ENCODE results near the gene PIM3. TPM values are rescaled to one million over a fixed set of nuclear protein-coding genes. Genes with fewer than 3 reads are reported as not detected.

The PIM3 gene
- polyA plus RNA-seq, 1 of the 3 experiments (the other 2 are of a cell fraction), result 15.3 TPM

DNA sequence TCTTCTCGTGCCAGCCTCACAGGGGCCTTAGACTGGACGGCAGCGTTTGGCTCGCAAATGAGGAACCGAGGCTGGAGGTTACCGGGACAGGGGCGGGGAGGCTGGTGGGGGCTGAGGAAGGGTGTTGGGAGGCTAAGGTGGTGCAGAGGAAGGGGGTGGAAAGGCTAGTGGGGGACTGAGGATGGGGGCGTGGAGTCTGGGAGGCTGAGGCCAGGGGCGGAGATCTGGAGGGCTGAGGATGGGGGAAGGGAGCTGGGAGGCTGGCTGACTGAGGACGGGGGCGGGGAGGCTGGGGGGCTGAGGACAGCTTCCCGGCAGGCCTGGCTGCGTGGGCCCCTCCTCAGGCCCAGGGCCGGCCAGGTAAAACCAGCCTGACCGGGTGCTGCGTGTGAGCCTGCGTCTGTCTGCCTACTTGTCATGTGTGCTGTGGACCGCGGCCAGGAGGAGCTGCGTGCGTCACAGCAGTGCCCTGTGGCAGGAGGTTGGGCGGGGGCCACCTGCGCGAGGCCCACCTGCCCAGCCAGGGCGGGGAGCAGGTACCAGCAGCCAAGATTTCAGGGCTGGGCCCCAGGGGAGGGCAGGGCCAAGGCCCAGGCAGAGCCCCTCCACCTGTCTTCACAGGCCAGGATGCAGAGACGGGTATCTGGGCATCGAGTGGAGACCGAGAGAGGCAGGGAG is 9.4 kb upstream of the PIM3 start:
- ChIA-PET POLR2A (no interaction called here), CTCF (interaction anchor here (0.9 to 2.1 kb wide), 2 partner anchors 38 to 79 kb away, joined by 3 to 9 read pairs; no protein-coding TSS in a partner anchor)
- H3K27ac ChIP-seq (ENCODE audit: low read depth in 2 of 2, low read length in 1 of 2), result no peak overlapping the region

DNA sequence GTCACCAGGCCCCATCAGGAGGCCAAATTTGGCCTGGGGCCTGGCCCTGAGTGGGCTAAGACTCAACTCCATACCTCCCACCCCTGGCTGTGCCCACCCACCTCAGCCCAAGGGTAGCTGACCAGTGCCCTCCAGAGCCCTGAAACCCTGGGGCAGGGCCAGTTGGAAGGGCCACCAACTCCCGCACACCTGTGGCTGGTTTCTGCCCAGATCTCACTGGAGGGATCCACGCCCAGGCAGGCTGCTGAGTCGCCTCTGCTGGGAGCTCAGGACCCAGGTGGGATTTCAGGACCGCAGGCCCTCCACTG is 8.9 kb upstream of the PIM3 start:
- Histone ChIP-seq H3K9ac (peak overlapping the region; percentile 61; the same call in 1 of the 2 replicates), H3K4me1 (ENCODE audit: control insufficient read depth in 1 of 2, insufficient read depth in 2 of 2, low read depth in 1 of 2, low read length in 1 of 2) (peaks cover 13 to 44% of the 10 kb centered on the region in 2 experiments; a peak in 3 of 4 replicates), H3K27ac (ENCODE audit: low read depth in 2 of 2, low read length in 1 of 2) (no peak overlapping the region; a peak in 1 of 4 replicates), H2AFZ (ENCODE audit: low read depth) (no peak overlapping the region), H3K36me3 (replicated peaks in 1 of 2; ENCODE audit: control insufficient read depth in 1 of 2, insufficient read depth in 2 of 2, low read length in 1 of 2) (no peaks in the 10 kb centered on the region), H3K79me2 (ENCODE audit: insufficient read depth) (no peaks in the 10 kb centered on the region), H3K9me2 (no peaks in the 10 kb centered on the region), H4K20me1 (ENCODE audit: insufficient read depth) (no peaks in the 10 kb centered on the region), H3K9me3 (no peaks in the 10 kb centered on the region), H3K27me3 (ENCODE audit: insufficient read depth) (no peaks in the 10 kb centered on the region), H3K4me2 (no peak overlapping the region), H3F3A (replicated peaks; ENCODE audit: insufficient read depth) (no peaks in the 10 kb centered on the region), H3K4me3 (ENCODE audit: low read depth in 2 of 2, low read length in 1 of 2) (no peak overlapping the region)
- POLR2A ChIA-PET, result no interaction called here
- no CpG with 5 or more reads among the region's 4 CpGs for WGBS (ENCODE audit: low lambda C conversion rate)
- DNase-seq, result no peak
- CTCF ChIA-PET, result interaction anchor here (0.9 to 2.1 kb wide), 3 partner anchors 30 to 78 kb away, joined by 3 to 9 read pairs (median 3); no protein-coding TSS in a partner anchor
- TF ChIP-seq GATA2 (CRISPR knock-in tag; IDR thresholded peaks at IDR 0.05), result no peak
- no peak for TF ChIP-seq MEF2A (IDR thresholded peaks at IDR 0.05; ENCODE audit: borderline replicate concordance, low read depth)
- no peak for TF ChIP-seq TAF1 (IDR thresholded peaks at IDR 0.05; ENCODE audit: borderline replicate concordance, low read depth, low read length)
- TF ChIP-seq ELF1 (IDR thresholded peaks at IDR 0.05), result no peak
- no peak for TF ChIP-seq RXRA (IDR thresholded peaks at IDR 0.05; ENCODE audit: borderline replicate concordance, low read depth)
- TF ChIP-seq GABPA (IDR thresholded peaks at IDR 0.05; ENCODE audit: low read depth), result no peak
- TF ChIP-seq RFX5 (IDR thresholded peaks at IDR 0.05; ENCODE audit: low read length), result no peak
- TF ChIP-seq, protein P1, sequence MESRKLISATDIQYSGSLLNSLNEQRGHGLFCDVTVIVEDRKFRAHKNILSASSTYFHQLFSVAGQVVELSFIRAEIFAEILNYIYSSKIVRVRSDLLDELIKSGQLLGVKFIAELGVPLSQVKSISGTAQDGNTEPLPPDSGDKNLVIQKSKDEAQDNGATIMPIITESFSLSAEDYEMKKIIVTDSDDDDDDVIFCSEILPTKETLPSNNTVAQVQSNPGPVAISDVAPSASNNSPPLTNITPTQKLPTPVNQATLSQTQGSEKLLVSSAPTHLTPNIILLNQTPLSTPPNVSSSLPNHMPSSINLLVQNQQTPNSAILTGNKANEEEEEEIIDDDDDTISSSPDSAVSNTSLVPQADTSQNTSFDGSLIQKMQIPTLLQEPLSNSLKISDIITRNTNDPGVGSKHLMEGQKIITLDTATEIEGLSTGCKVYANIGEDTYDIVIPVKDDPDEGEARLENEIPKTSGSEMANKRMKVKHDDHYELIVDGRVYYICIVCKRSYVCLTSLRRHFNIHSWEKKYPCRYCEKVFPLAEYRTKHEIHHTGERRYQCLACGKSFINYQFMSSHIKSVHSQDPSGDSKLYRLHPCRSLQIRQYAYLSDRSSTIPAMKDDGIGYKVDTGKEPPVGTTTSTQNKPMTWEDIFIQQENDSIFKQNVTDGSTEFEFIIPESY (IDR thresholded peaks at IDR 0.05; ENCODE audit: borderline replicate concordance, low read depth), result no peak
- no peak for TF ChIP-seq TEAD4 (IDR thresholded peaks at IDR 0.05; ENCODE audit: borderline replicate concordance, insufficient read depth)
- TF ChIP-seq EP300 (IDR thresholded peaks at IDR 0.05; ENCODE audit: borderline replicate concordance in 1 of 2, low read depth in 1 of 2, low read length in 1 of 2), result no peak

More for the DNA sequence above, 9.4 kb upstream of the PIM3 start:
- peaks cover 5% of the 10 kb centered on the region for H3F3A ChIP-seq (replicated peaks; ENCODE audit: insufficient read depth)
- no peaks in the 10 kb centered on the region for H3K79me2 ChIP-seq (ENCODE audit: insufficient read depth)
- no peak overlapping the region for H3K4me3 ChIP-seq (ENCODE audit: low read depth in 2 of 2, low read length in 1 of 2)
- WGBS (ENCODE audit: low lambda C conversion rate), result 90% methylated on average over 13 of the region's 28 CpGs
- TF ChIP-seq, protein P2, sequence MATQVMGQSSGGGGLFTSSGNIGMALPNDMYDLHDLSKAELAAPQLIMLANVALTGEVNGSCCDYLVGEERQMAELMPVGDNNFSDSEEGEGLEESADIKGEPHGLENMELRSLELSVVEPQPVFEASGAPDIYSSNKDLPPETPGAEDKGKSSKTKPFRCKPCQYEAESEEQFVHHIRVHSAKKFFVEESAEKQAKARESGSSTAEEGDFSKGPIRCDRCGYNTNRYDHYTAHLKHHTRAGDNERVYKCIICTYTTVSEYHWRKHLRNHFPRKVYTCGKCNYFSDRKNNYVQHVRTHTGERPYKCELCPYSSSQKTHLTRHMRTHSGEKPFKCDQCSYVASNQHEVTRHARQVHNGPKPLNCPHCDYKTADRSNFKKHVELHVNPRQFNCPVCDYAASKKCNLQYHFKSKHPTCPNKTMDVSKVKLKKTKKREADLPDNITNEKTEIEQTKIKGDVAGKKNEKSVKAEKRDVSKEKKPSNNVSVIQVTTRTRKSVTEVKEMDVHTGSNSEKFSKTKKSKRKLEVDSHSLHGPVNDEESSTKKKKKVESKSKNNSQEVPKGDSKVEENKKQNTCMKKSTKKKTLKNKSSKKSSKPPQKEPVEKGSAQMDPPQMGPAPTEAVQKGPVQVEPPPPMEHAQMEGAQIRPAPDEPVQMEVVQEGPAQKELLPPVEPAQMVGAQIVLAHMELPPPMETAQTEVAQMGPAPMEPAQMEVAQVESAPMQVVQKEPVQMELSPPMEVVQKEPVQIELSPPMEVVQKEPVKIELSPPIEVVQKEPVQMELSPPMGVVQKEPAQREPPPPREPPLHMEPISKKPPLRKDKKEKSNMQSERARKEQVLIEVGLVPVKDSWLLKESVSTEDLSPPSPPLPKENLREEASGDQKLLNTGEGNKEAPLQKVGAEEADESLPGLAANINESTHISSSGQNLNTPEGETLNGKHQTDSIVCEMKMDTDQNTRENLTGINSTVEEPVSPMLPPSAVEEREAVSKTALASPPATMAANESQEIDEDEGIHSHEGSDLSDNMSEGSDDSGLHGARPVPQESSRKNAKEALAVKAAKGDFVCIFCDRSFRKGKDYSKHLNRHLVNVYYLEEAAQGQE (IDR thresholded peaks at IDR 0.05; ENCODE audit: low read depth, low read length), result no peak
- TF ChIP-seq, protein P3, sequence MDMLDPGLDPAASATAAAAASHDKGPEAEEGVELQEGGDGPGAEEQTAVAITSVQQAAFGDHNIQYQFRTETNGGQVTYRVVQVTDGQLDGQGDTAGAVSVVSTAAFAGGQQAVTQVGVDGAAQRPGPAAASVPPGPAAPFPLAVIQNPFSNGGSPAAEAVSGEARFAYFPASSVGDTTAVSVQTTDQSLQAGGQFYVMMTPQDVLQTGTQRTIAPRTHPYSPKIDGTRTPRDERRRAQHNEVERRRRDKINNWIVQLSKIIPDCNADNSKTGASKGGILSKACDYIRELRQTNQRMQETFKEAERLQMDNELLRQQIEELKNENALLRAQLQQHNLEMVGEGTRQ (IDR thresholded peaks at IDR 0.05; ENCODE audit: borderline replicate concordance, low read depth, low read length), result no peak
- TF ChIP-seq TEAD4 (IDR thresholded peaks at IDR 0.05; ENCODE audit: borderline replicate concordance, insufficient read depth), result no peak
- H3K9me3 ChIP-seq, result no peaks in the 10 kb centered on the region
- DNase-seq, result no peak
- no peaks in the 10 kb centered on the region for H3K36me3 ChIP-seq (replicated peaks in 1 of 2; ENCODE audit: control insufficient read depth in 1 of 2, insufficient read depth in 2 of 2, low read length in 1 of 2)
- no peaks in the 10 kb centered on the region for H3K27me3 ChIP-seq (ENCODE audit: insufficient read depth)
- H3K4me2 ChIP-seq, result no peak overlapping the region
- no peak overlapping the region for H2AFZ ChIP-seq (ENCODE audit: low read depth)
- no peaks in the 10 kb centered on the region for H3K9me2 ChIP-seq
- no peaks in the 10 kb centered on the region for H4K20me1 ChIP-seq (ENCODE audit: insufficient read depth)
- no peak overlapping the region for H3K9ac ChIP-seq
- H3K4me1 ChIP-seq (ENCODE audit: control insufficient read depth in 1 of 2, insufficient read depth in 2 of 2, low read depth in 1 of 2, low read length in 1 of 2), result peaks cover 13 to 40% of the 10 kb centered on the region in 2 experiments; a peak in 3 of 4 replicates
